GM18951 (cell line): ENCODE measurements around the gene ATP5PB.

Experiments
- POLR2A ChIP-seq: IDR thresholded peaks from 4 replicates; pipeline ENCODE4 v1.6.1; 2011; ENCODE audit warnings: mild to moderate bottlenecking; ENCODE audit not compliant: insufficient read length, insufficient read depth; ENCODE audit errors: extremely low read depth
- in situ Hi-C: fragments of 300-500 bp; cut with MboI; formaldehyde crosslinking; loops from one replicate; pipeline ENCODE4 v1.12.0; 2022; ENCODE audit warnings: low sequenced_read_pairs, mixed read lengths, inconsistent platforms; ENCODE audit not compliant: unreplicated experiment

Gene ATP5PB

DNA sequence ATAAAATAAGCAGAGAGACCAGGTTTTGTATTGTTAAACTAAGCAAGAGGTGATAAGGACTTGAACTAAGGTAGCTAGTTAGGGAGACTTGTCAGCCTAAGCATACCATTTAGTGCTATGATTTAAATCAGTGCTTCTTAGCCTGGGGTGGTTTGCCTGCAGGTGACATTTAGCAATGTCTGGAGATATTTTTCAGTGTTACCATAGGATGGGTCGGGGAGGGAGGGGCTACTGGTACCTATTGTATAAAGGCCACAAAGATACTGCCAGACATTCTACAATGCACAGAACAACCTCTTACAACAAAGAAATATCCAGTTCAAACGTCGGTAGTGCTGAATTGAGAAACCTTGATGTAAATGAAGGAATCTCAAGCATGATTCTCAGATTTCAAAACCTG is 3.3 kb downstream of the ATP5PB start:
- no peak for TF ChIP-seq POLR2A
- in situ Hi-C loops = no loop called here

DNA sequence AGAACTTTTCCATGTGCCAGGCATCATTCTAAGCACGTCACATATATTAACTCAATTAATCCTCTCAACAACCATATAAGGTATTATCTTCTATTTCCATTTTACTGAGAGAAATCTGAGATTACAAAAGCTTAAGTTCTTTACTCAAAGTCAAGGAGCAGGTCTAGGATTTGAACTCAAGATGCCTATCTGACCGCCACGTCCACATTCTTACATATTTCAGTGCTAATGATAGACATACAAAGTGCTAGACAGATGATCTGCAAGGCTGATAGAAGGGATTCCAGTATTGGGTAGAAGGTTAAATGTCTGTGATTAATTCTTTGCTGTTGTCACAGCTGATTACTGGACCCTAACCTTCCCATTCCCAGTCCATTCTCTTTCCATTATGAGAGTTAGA is 4.4 kb downstream of the ATP5PB start:
- TF ChIP-seq POLR2A = no peak
- in situ Hi-C loops = no loop called here

DNA sequence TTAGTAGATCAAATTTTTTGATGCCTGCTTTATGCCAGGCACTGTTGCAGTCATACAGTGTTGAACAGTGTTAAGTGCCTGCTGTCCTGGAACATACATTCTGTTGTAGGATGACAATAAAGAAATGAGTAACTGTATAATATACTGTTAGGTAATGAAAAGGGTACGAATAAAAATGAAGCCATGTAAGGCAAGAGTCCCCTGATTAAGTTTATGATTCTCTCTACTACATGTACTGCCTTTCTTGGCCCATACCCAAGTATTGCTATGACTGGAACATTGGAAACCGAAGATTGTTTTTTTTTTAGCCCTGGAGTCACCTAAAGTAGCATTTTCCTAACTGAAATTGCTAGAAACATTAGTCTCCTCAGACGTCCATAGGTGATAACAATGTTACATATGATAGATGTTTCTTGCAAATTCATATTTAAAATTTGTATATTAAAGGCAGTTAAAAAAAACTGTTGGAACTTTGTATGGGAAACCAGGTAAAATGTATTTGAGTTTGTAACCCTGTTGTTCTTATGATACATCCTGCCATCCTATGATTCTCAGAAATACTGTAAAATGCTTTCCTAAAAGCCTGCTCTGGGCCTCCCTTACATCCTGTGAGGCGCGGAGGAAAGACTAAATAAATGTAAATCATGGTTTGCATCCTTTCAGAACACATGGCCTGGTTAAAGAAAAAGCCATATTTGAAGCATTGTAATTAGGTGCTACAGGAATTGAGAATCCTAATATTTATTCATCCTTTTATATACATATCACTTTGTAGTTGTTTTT is 5.8 kb downstream of the ATP5PB start:
- TF ChIP-seq POLR2A = no peak
- in situ Hi-C loops = no loop called here

DNA sequence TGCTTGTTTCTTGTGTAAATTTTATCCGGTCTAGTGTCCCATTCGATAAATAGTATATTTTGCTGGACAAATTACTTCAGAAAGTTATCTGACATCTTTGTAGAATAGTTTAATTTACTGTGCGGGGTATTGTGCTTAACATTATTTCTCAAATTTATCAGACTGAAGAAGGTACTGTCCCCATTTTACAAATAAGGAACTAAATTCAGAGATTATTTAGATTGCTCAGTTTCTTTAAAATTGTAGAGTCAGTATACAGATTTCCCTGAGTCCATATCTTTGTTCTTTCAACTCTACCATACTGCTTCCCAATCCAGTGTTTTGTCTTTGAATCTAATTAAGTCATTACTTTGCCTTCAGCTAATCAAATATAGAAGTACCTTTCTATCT is 6.4 kb downstream of the ATP5PB start:
- in situ Hi-C loops = no loop called here
- TF ChIP-seq POLR2A = no peak

DNA sequence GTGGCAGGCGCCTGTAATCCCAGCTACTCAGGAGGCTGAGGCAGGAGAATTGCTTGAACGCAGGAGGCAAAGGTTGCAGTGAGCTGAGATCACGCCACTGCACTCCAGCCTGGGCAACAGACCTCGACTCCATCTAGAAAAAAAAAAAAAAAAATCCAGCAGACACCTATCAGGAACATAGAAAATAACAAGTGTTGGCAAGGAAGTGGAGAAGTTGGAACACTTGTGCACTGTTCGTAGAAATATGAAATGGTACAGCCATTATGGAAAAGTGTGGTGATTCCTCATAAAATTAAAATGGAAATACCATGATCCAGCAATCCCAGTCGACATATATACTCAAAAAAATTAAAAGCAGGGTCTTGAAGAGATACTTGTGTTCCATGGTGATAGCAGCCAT is 12.5 kb downstream of the ATP5PB start:
- in situ Hi-C loops = no loop called here
- TF ChIP-seq POLR2A = no peak

DNA sequence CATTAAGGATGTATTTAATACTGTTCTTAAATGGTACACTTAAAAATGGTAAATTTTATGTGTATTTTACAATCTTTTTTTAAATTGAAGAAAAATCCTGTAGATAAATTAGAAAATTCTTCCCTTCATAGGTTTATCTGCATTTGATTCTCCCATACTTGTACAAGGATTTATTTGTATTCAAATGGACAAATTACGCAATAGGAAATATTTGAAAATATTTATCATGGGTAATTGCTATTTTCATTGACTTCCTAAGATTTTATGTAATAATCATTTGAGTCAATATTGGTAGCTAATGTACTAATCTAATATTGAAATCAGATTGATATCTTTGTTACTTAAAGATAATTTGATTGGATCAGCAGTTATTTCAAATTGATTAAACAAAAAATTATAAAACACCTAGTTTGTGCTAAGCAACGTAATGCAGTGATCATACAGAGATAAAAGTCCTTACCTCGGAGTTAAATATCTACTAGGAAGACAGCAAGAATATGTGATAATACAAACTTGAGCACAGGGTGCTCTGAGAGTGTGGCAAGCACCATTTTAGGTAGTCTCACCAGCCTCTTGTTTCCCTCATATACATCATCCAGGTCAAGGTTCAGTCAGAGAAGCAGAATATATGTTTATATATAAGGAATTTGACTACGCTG is 13.2 kb downstream of the ATP5PB start:
- in situ Hi-C loops = no loop called here
- no peak for TF ChIP-seq POLR2A

DNA sequence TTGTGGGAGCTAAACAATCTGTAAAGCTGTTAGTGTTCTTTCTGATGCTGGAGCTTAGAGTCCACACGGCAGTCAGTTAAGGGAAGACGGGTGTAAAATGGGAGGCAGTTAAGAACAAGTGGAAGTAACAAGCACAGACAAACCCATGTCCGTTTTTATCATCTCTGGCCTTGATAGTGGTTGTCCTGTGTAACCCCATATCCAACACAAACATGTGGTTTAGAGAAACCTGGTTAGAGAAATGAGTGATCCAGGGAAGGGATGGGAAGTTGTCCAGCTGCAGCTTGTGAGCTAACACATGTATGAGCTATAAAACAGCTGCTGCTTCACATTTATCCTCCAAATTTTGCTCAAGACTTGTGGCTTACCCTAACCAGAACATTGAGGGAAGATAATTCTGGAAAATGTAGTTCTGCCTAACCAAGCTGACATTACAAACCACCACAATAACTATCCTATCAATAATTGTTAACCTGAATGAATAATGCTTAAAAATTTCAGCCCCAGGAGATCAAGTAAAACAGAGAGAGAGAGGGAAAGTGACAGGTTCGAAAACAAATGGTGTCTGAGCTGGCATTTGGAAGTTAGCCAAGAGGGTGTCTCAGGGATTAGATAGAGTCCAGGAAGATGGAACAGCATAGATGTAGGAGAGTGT is 13.9 kb downstream of the ATP5PB start:
- TF ChIP-seq POLR2A = no peak
- in situ Hi-C loops = no loop called here

DNA sequence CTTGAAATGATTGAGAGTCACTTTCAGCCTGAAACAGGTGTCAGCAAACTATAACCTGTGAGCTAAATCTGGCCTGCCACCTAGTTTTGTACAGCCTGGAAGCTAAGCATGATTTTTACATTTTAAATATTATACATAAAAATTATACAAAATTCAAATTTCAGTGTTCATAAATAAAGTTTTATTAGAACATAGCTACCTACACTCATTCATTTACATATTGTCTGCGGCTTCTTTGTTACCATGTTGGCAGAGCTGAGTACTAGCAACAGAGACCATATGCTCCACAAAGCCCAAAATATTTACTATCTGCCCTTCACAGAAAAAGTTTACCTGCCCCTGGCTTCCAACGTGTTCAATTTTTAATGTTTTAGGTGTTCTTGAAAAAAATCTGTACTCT is 16.5 kb downstream of the ATP5PB start:
- in situ Hi-C loops = no loop called here
- no peak for TF ChIP-seq POLR2A

DNA sequence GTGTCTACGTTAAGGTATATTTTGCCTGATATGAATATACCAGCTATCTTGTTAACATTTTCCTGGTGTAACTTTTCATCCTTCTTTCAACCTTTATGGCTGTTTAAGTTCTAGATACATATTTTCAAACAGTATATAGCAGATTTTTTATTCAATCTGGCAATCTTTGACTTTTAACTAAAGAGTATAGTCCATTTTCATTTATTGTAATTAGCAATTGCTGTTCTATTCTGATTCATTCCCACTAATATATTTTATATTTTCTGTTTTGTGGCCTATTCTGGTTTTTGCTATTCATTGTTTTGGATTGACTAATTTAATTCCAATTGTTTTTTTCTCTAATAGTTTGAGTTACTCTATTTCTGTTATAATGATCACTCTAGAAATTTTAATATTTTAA is 17.2 kb downstream of the ATP5PB start:
- in situ Hi-C loops = no loop called here
- no peak for TF ChIP-seq POLR2A

DNA sequence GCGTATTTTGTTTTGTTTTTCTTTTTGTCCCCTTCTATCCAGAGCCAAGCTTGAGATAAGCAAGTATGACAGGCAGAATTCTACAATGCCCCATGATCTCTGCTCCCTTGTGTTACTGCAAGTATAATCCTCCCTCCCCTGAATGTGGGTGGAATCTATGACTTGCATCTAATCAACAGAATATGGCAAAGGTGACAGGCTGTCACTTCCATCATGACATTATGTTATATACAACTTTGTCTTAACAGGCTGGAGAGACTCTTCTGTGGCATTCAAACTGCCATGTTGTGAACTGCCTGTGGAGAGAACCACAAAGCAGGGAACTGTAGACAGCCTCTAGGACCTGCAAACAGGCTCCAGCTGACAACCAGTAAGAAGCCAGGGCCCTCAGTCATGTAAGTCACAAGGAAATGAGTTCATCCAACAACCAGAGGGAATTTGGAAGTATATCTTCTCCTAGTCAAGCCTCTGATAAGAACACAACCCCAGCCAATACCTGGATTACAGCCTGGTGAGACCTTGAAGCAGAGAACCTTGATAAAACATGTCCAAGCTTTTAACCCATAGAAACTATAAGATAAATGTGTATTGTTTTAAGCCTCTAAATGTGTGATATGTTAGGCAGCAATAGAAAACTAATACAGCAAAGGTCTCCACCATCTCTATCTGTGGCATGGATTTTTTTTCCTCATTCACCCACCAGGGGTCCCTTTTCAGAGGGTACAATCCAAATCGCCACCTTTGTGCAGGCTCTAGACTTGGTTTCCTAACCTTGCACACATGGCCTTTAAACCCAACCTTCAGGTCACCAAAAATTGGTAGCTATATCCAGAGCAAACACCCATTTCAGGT is 18.8 kb downstream of the ATP5PB start:
- in situ Hi-C loops = no loop called here
- no peak for TF ChIP-seq POLR2A

DNA sequence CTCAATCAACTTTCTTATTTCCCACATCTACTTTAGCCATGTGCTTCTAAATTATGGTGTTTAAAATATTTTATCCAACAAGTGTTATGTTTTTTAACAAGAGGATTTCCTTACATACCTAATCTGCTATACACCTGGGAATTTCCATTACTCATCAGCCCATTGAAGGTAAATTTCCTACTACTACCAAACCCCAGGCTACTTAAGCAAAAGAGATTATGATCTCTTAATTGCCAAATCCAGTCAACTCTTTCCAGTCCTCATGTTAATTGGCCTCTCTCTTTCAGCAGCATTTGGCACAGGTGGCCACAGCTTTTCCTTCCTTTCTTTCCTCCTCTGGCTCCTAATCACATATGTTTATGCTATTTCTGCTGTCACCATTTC is 19.4 kb downstream of the ATP5PB start:
- in situ Hi-C loops = no loop called here
- no peak for TF ChIP-seq POLR2A

DNA sequence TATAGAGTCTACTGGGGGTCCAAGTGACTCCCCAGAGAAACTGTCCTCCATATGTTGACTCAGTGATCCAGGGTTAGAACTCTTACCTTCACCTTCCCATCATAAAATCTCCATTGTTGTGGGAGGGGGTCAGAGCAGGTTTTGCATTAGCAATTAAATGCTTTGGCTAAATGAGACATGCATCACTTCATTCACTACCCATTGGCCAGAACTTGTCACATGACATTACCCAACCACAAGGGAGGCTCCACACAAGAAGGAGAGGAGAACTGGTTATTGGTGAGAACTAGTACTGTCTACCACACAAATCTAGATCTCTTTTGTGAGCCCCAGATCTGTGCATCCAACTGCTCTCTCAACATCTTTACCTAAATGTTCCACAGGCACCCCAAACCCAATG is 20.3 kb downstream of the ATP5PB start:
- no peak for TF ChIP-seq POLR2A
- in situ Hi-C loops = no loop called here

DNA sequence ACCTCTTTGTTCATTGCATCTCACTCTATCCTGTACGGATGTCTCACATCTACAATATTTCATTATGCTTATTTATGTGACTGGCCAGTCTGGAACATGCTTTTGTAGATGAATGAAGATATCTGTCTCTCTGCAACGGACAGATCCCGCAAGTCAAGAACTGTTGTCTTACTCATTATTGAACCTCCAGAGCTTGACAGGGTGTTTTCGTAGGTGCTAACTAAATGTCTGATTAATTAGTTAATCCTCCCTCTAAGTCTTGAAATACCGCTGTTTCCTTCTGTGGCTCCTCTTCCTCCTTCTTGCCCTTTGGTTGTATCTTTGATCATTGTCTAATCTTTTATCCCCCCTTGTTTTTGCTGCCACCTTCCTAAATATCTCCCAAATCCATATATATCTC is 21.3 kb downstream of the ATP5PB start:
- TF ChIP-seq POLR2A = no peak
- in situ Hi-C loops = loop anchor here (10.0 kb wide), 1 partner anchor 284 kb away; the partner anchor contains the start of gene DDX20
